Measurements from ENCODE around the gene TBC1D4.

The TBC1D4 gene

GRCh38 chr13:75417012-75417384 is 65.0 kb downstream of the TBC1D4 start:
- DNase-seq: peak; percentile 39 to 43 (median 43)

DNA sequence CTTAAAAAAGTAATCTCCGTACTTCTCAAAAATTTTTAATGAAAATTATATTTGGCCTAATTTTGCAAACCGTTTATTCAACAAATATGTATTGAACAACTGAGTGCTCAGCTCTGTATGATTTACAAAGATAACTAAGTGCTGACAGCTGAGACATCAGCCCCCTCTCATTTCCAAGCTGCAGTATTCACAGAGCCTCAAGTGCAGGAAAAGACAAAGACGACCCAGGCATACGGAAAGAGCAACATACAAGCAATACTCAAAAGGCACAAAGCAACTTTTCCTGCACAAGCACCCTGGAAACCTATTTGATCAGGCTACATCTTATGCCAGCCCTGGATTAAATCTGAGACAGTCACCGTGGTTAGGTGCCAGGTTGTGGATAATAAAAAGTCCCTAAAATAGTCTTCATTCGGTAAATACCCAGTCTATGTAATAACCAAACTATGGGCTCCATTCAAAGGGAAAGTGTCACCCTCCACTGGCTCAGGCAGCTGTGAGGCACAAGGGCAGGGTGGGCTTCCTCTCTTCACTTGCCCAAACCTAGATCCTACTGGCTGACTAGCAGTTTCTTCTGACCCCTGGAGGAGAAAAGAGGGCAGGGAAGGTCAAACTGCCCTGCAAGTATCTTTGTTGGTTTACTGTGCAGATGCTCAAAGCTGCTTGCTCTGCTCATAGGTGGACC is 65.5 kb downstream of the TBC1D4 start:
- DNase-seq: peak in 1 of 3 donors; percentile 7

DNA sequence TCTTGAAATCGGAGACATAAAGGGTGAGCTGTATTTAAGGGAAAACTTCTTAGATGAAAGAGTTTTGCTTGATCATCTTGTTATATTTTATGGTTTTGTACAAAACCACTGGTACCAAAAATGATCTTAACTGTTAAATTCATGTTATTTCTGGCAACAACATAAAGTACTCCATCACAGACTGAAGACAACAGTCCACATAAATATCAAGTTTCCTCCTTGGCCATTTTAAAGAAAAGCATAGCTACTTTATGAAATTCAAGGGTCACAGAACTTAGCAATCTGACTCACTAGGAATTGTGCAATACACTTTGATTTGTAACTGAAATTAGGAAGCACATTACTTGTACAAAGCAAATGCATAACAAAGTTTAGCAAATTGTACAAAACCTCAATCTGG is 66.3 kb downstream of the TBC1D4 start:
- peak; percentile 61 to 92 (median 88) for DNase-seq

- DNase-seq: no peak
These were observed 66.8 kb downstream of the TBC1D4 start for GRCh38 chr13:75415171-75415570.

DNA sequence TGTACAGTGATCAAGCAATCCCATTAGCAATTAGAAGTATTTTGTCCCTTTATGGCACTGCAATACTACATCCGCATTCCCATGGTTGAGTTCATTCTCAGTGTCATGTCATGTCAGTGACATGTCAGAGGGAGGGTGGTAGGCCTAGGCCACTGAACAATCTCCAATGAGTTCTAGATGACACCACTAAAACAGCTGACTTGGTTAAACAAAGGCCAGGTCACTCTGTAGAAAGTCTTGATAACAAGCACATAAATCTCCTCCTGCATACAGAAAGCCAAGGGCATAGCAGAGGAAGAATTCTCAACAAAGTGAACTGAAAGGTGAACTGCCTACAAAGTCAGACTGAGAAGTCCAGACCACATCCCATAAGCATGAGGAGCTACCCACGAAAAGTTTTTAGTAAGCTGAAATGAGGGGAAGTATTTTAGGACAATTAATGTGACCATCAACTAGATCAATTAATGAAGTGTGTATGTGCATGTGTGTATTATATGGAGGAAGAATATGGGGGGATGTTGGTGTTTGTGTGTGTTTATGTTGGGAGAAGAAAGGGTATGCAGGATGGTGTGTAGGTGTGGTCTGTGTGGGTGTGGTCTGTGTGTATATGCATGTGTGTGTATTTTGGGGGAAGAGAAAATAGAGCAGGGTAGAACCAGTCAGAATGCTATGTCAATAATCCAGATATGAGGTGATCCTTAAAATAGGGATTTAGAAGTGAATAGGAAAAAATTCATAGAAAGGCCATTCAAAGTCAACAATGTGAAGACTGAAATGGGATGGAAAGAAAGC is 67.7 kb downstream of the TBC1D4 start:
- DNase-seq: no peak

DNA sequence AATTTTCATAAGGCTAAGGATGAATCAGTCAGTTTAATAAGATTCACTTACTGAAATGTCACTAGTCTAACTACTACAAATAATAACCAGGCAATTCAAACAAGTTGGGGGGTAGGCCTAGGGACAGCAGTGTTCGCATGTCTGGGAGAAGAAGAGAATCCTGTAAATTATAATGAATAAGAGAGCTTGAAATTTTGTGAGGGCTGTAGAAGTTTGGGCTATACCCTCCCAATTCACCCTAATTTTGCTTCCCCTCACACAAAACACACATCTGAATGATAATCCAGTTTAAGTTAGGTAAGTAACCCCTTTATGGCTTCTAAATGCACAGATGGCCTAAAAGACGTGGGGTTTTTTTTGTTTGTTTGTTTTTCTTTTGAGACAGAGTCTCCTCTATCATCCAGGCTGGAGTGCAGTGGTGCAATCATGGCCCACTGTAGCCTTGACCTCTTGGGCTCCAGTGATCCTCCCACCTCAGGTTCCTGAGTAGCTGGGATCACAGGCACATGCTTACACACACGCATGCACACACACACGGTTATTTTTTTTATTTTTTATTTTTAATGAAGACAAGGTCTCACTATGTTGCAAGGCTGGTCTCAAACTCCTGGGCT is 69.9 kb downstream of the TBC1D4 start:
- DNase-seq: no peak

GRCh38 chr13:75410207-75410606 is 71.8 kb downstream of the TBC1D4 start:
- DNase-seq: no peak

DNA sequence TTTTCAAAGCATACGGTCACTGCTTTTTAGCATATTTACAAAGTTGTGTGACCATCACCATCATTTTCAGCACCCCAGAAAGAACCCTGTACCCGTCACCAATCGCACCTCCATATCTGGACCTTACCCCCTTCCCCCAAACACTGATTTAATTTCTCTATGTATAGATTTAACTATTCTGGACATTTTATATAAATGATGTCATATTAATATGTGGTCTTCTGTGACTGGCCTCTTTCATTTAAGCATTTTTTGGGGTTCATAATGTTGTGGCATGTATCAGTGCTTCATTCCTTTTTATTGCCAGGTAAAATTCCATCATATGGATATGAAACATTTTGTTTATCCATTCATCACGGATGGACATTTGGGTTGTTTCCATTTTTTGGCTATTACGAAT is 74.0 kb downstream of the TBC1D4 start:
- no peak for DNase-seq

- no peak for DNase-seq
These were observed 74.5 kb downstream of the TBC1D4 start for GRCh38 chr13:75407473-75407872.

DNA sequence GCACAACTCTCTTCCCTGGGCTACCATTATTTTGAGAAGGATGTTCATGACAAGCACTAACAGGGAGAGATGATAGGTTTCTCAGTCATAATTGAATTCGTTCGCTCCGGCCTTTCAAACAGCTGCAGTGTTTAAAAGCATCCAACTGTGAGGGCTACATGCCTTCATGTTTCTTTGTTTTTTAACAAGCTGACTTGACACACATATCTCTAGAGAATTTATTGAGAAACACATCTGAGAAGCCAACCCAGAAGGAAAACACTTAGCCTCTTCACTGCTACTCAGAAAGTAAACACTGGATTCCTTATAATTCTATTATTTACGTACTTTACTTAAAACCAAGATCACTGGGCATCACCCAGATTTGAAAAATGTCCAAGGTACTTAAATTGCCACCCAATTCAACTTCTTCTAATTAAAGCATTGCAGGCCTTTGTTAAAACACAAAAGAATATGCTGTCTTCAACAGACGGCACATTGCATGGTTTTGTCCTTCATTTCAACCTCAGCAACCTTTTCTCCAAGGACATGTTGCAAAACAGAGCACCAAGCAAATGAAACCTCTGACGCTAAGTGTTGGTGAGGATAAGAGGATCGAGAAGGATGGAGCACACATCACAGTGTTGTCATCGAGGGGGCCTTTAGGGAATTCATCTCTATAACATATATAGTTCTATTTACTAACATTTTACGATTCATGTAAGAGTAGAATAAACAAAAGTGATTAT is 75.8 kb downstream of the TBC1D4 start:
- DNase-seq: no peak

DNA sequence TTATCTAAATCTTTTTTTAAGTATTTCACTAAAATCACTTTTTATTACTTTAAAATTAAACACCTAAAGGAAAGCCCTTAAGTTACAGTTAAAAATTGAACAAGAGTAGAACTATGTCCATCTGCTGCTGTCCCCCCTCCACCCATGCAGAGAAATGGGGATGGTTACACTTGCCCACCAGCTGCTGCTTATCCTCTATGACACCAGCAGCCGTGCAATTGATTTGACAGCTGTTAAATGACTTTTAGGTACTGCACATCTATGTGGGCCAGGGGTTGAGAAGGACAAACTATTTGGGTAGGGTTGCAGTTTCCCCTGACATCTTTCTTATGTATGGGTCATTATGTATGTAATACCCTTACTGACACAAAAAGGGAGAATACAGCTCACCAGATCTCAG is 77.2 kb downstream of the TBC1D4 start:
- no peak for DNase-seq

DNA sequence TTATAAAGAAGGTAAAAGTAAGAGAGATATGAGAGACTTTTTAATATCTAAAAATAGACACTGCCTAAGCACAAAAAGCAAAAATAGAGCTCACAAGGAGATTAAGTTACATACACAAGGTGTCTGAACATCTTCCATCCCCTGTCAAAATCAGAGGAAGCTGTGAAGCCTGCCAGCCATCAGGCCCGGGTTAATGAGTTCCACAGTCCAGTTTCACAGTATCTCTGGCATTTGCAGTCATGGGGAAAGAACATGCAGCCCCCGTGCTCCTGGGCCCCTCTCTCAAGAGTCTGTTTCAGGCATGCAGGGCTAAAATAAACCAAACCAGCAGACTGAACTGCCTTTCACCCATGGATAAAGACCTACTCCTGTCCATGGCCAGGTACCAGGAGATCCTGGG is 79.2 kb downstream of the TBC1D4 start:
- DNase-seq: no peak

GRCh38 chr13:75400775-75401174 is 81.2 kb downstream of the TBC1D4 start:
- DNase-seq: peak in 1 of 3 donors; percentile 13

DNA sequence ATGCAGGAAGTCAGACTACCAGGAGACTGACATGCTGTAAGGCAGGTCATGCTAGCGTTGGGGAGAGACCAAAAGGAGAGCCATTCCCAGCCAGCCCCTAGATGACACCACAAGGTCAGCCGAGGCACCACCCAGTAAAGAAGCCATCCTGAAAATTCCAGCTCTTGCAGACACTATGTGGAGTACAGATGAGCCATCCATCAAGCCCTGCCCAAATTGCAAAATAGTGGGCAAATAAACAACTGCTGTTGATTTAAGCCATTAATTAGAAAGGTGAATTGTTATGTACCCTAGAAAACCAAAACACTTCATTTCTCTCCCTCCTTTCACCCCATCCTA is 82.1 kb downstream of the TBC1D4 start:
- peak in 1 of 3 donors; percentile 16 for DNase-seq

GRCh38 chr13:75399168-75399878 is 82.6 kb downstream of the TBC1D4 start:
- DNase-seq: no peak

DNA sequence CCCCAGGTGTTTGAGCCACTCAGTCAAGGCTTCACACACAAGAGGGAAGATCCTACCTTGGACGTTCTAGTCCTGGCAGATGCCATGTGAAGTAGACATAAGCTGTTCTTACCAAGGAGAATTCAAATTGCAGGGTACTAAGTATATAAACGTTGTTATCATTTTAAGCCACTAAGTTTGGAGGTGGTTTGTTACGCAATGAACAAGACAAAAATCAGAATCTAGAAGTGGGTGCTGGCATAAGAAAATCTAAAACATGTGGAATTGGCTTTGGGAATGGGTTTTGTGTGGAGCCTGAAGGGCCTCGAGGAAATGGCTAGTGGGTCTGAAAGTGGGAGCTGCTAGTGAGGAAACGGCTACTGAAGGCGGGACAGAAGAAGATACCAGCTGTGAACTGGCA is 83.9 kb downstream of the TBC1D4 start:
- no peak for DNase-seq

DNA sequence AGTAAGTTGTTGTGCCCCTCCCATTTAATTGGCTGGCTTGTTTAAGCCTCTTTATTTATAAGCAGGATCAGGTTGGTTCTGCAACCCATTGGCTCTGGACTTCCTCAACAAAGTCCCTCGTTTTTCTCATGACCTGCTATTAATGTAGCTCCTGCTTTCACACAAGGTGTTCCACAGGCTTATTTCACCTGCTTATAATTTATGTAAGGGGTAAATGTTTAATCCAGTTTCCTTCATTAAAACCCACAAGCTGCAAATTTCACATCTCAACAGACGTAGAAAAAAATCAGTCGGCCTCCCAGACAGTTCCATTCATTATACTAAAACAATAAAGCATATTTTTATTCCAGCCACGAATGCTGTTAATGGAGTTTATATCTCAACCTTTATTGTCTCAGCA is 86.1 kb downstream of the TBC1D4 start:
- no peak for DNase-seq

DNA sequence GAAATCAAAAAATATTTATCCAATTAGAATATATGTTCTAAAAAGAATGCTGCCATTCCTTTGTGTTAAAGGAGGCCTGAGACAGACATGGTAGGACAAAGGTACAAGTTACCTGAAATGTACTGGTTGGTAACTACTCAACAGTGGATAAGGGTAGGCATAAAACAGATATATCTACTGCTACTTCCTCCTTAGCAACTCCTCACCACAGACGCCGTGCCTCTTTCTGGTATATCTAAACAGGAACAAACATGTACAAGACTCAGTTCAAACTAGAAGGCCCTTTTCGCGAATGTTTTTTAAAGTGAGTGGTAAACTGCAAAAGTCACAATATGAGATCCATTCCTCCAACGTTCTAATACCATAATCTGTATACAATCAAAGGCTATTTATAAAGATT is 86.9 kb downstream of the TBC1D4 start:
- peak; percentile 47 to 55 (median 47) for DNase-seq

GRCh38 chr13:75393839-75394520 is 88.0 kb downstream of the TBC1D4 start:
- peak in 1 of 3 donors; percentile 12 for DNase-seq

GRCh38 chr13:75391432-75392100 is 90.4 kb downstream of the TBC1D4 start:
- DNase-seq: no peak

GRCh38 chr13:75390229-75390628 is 91.7 kb downstream of the TBC1D4 start:
- DNase-seq: no peak

DNA sequence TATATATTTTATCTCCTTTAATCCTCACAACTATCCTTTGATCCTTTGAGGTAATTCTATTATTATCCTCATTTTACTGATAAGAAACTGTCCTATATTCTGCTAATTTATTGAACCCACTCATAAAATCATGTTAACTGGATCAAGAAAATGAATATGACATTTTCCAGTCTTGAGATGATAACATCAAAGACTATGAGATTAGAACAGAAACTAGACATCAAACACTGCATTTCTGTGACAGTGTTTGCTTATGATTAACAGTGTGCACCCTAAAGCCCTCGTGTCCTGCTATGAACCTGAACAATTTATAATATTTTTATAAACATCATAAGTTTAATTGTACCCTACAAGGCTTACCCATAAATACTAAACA is 96.3 kb downstream of the TBC1D4 start:
- no peak for DNase-seq
